HepG2 (cell line): Measurements from ENCODE around the gene RAET1E. TPM values are rescaled to one million over a fixed set of nuclear protein-coding genes. Genes with fewer than 3 reads are reported as not detected.

Experiments used
- ATAC-seq: fragments of 200-7000 bp; cut with Tn5 transposase; 3 replicates; pipeline ENCODE4 v1.9.1; 2020; ENCODE audit warnings: mild to moderate bottlenecking, moderate library complexity
- BruUV-seq: library from RNA; stranded (reverse); fragments of 400-500 nt; replicated peaks from 2 replicates; lab custom pipeline; 2021; lab: Mats Ljungman, UMichigan
- CTCF ChIA-PET: fragments of 300-600 bp; formaldehyde crosslinking; extraction: SDS; loops from one replicate; lab custom pipeline; 2021; ENCODE audit warnings: low total read pairs, inconsistent platforms, low intra/inter-chr PET ratio; lab: Yijun Ruan, JAX
- POLR2A ChIA-PET: fragments of 350-600 bp; sonication (Branson Sonifier 250); formaldehyde crosslinking; loops from one replicate; lab custom pipeline; 2020; ENCODE audit warnings: antibody characterized with exemption, inconsistent platforms; lab: Yijun Ruan, JAX
- DNase-seq: peaks from one replicate; pipeline ENCODE4 v3.0.0-alpha.2; 2015; ENCODE audit warnings: low spot score
- FAIRE-seq: peaks from 3 replicates; lab custom pipeline; 2011; peaks lifted over from hg19 to GRCh38; lab: Jason Lieb, UNC
- H2AFZ ChIP-seq: one replicate; pipeline ENCODE4 v1.6.1; 2011; ENCODE audit warnings: low read length, inconsistent platforms
- H3K27ac ChIP-seq: fragments of 300-600 bp; 3 replicates; pipeline ENCODE4 v1.8.0; 2011; ENCODE audit warnings: mixed run types, mild to moderate bottlenecking, mixed read lengths, low read length, inconsistent platforms; ENCODE audit not compliant: insufficient read depth; ENCODE audit errors: extremely low read length
- H3K27me3 ChIP-seq, 2 experiments: fragments of 200-600 bp in 1 of 2; 2 replicates in 1 of 2; 3 replicates in 1 of 2; pipeline versions ENCODE4 v1.6.0 to v1.8.0; 2011; ENCODE audit warnings: low read length in 2 of 2, mild to moderate bottlenecking in 2 of 2, moderate library complexity in 2 of 2, inconsistent platforms in 1 of 2; ENCODE audit not compliant: insufficient read depth in 2 of 2, control insufficient read depth in 1 of 2
- H3K36me3 ChIP-seq, 2 experiments: fragments of 200-600 bp in 1 of 2; replicated peaks in 1 of 2; 2 replicates in 1 of 2; 3 replicates in 1 of 2; pipeline versions ENCODE4 v1.5.1 to v1.8.0; 2011; ENCODE audit warnings: low read length in 2 of 2, inconsistent platforms in 1 of 2; ENCODE audit not compliant: insufficient read depth in 2 of 2, control insufficient read depth in 1 of 2
- H3K4me1 ChIP-seq: 2 replicates; pipeline ENCODE4 v1.5.1; 2012; ENCODE audit warnings: low read length, inconsistent platforms; ENCODE audit not compliant: insufficient read depth
- H3K4me2 ChIP-seq: 2 replicates; pipeline ENCODE4 v1.6.0; 2011; ENCODE audit warnings: low read depth, low read length, inconsistent platforms
- H3K4me3 ChIP-seq, 3 experiments: fragments of 200-600 bp in 1 of 3; sonication (generic), shearing (Covaris generic) in 1 of 3; replicated peaks in 1 of 3; 2 replicates each; pipeline ENCODE4 v1.5.1; 2011 to 2016; ENCODE audit warnings: low read length in 3 of 3, inconsistent platforms in 2 of 3, low read depth in 2 of 3, mild to moderate bottlenecking in 2 of 3, control low read depth in 1 of 3, mixed read lengths in 1 of 3; ENCODE audit not compliant: insufficient read depth in 1 of 3
- H3K79me2 ChIP-seq: one replicate; pipeline ENCODE4 v1.6.1; 2011; ENCODE audit warnings: low read length, inconsistent platforms; ENCODE audit not compliant: insufficient read depth
- H3K9ac ChIP-seq: 2 replicates; pipeline ENCODE4 v1.6.0; 2011; ENCODE audit warnings: mild to moderate bottlenecking, low read depth, low read length, inconsistent platforms; ENCODE audit not compliant: insufficient read depth
- H3K9me3 ChIP-seq: 2 replicates; pipeline ENCODE4 v1.5.1; 2012; ENCODE audit warnings: mild to moderate bottlenecking, low read length
- H4K20me1 ChIP-seq: 2 replicates; pipeline ENCODE4 v1.6.0; 2011; ENCODE audit warnings: inconsistent platforms, mild to moderate bottlenecking, low read length, moderate library complexity; ENCODE audit not compliant: insufficient read depth
- BRD4 ChIP-seq: sonication (generic); formaldehyde crosslinking; IDR thresholded peaks from 2 replicates; pipeline ENCODE4 v1.4.0; 2020; ENCODE audit warnings: missing genetic modification reagents
- CBX1 ChIP-seq: IDR thresholded peaks from one replicate; pipeline ENCODE4 v1.6.1; 2016; ENCODE audit warnings: antibody characterized with exemption, low read depth
- ISL2 ChIP-seq: sonication (generic); formaldehyde crosslinking; IDR thresholded peaks from 2 replicates; pipeline ENCODE4 v1.5.0; 2020; ENCODE audit warnings: missing genetic modification reagents
- ZFX ChIP-seq: sonication (generic); formaldehyde crosslinking; IDR thresholded peaks from 2 replicates; pipeline ENCODE4 v1.4.0; 2020; ENCODE audit warnings: mild to moderate bottlenecking, low read depth, missing genetic modification reagents, moderate library complexity
- ZNF263 ChIP-seq: sonication (generic); formaldehyde crosslinking; IDR thresholded peaks from 2 replicates; pipeline ENCODE4 v1.4.0; 2020; ENCODE audit warnings: missing genetic modification reagents
- WGBS: methylation state at CpG from one replicate; pipeline ENCODE4 v1.1.6; 2017; ENCODE audit warnings: low lambda C conversion rate; 5-methylcytosine and 5-hydroxymethylcytosine counted together
- in situ Hi-C: cut with HindIII; loops from 2 replicates; pipeline ENCODE4 v1.10.0; 2017; ENCODE audit warnings: low pct_unique_long_range_greater_than_20kb; ENCODE audit not compliant: extremely low pct_ligation_motif_present
- intact Hi-C: fragments of 100-400 bp; cut with micrococcal nuclease; formaldehyde crosslinking; loops from one replicate; pipeline ENCODE4 v1.10.0; 2022; ENCODE audit not compliant: unreplicated experiment
- polyA plus RNA-seq, 8 experiments: library from polyadenylated mRNA; depleted of rRNA in 3 of 8; stranded (reverse) in 7 of 8; unstranded in 1 of 8; fragments of >200 nt; fragmentation: Illumina TruSeq in 4 of 8; extraction: Trizol in 4 of 8; gene quantifications; 2 replicates each; pipeline versions ENCODE4 v1.2.1 to v1.2.3, GENCODE V29; 2011 to 2016; ENCODE audit warnings: low read depth in 4 of 8, missing spikeins in 1 of 8, mixed read lengths in 1 of 8; ENCODE audit not compliant: insufficient read depth in 1 of 8
- total RNA-seq, 5 experiments: library from RNA; depleted of rRNA; stranded (reverse); fragments of >200 nt; fragmentation: Illumina TruSeq; extraction: Trizol; gene quantifications; 2 replicates each; pipeline ENCODE4 v1.2.3, GENCODE V29; 2016; ENCODE audit warnings: low read depth in 1 of 5
- TF ChIP-seq, protein P1 (sequence below): sonication (generic); formaldehyde crosslinking; IDR thresholded peaks from 2 replicates; pipeline ENCODE4 v1.4.0; 2020; ENCODE audit warnings: missing genetic modification reagents, borderline replicate concordance
- TF ChIP-seq, protein P2 (sequence below): IDR thresholded peaks from 2 replicates; pipeline ENCODE4 v1.6.1; 2012; ENCODE audit warnings: low read length, improper control_type of control experiment
- TF ChIP-seq, protein P3 (sequence below): sonication (generic); formaldehyde crosslinking; IDR thresholded peaks from 2 replicates; pipeline ENCODE4 v1.5.0; 2020; ENCODE audit warnings: mild to moderate bottlenecking, missing genetic modification reagents, moderate library complexity

RAET1E gene
- total and polyA plus RNA-seq, 2 of the 13 experiments (the other 11 are each of a cell fraction or from before 2014, with no cell fraction given) = not detected

DNA sequence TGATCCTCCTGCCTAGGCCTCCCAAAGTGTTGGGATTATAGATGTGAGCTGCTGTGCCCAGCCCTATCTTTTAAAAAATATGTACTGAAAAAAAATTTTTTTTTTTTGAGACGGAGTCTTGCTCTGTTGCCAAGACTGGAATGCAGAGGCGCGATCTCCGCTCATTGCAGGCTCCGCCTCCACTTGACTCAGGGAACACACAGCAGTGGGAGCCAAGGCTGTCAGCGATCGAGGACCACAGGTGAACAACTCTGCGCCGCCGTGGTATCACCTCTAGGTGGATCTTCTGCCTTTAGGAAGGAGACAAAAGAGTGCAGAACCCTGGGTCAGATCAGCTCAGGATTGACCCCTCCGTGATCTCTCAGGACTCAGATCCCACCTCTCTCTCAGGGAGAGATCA is 13.7 kb downstream of the RAET1E start:
- H3K4me3 ChIP-seq = no peak overlapping the region
- no peaks in the 10 kb centered on the region for H4K20me1 ChIP-seq
- BruUV-seq = no TSS peak
- 56% methylated on average over 11 of the region's 11 CpGs for WGBS
- no peak overlapping the region for H3K27ac ChIP-seq
- H3K79me2 ChIP-seq = no peaks in the 10 kb centered on the region
- ATAC-seq (peak; percentile 74), FAIRE-seq (no peak), DNase-seq (no peak)
- POLR2A ChIA-PET = no interaction called here
- peaks cover 7% of the 10 kb centered on the region; the same call in 1 of the 2 replicates for H3K4me1 ChIP-seq
- no peaks in the 10 kb centered on the region for H3K9me3 ChIP-seq
- H3K27me3 ChIP-seq = peaks cover 3 to 50% of the 10 kb centered on the region in 2 experiments; a peak in 4 of 5 replicates
- TF ChIP-seq ZNF263 (CRISPR knock-in tag) (no peak), ISL2 (CRISPR knock-in tag) (no peak), ZFX (CRISPR knock-in tag) (no peak), CBX1 (no peak), BRD4 (CRISPR knock-in tag) (no peak)
- TF ChIP-seq, protein P1, sequence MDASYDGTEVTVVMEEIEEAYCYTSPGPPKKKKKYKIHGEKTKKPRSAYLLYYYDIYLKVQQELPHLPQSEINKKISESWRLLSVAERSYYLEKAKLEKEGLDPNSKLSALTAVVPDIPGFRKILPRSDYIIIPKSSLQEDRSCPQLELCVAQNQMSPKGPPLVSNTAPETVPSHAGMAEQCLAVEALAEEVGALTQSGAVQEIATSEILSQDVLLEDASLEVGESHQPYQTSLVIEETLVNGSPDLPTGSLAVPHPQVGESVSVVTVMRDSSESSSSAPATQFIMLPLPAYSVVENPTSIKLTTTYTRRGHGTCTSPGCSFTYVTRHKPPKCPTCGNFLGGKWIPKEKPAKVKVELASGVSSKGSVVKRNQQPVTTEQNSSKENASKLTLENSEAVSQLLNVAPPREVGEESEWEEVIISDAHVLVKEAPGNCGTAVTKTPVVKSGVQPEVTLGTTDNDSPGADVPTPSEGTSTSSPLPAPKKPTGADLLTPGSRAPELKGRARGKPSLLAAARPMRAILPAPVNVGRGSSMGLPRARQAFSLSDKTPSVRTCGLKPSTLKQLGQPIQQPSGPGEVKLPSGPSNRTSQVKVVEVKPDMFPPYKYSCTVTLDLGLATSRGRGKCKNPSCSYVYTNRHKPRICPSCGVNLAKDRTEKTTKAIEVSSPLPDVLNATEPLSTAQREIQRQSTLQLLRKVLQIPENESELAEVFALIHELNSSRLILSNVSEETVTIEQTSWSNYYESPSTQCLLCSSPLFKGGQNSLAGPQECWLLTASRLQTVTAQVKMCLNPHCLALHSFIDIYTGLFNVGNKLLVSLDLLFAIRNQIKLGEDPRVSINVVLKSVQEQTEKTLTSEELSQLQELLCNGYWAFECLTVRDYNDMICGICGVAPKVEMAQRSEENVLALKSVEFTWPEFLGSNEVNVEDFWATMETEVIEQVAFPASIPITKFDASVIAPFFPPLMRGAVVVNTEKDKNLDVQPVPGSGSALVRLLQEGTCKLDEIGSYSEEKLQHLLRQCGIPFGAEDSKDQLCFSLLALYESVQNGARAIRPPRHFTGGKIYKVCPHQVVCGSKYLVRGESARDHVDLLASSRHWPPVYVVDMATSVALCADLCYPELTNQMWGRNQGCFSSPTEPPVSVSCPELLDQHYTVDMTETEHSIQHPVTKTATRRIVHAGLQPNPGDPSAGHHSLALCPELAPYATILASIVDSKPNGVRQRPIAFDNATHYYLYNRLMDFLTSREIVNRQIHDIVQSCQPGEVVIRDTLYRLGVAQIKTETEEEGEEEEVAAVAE (CRISPR knock-in tag) = no peak
- TF ChIP-seq, protein P2, sequence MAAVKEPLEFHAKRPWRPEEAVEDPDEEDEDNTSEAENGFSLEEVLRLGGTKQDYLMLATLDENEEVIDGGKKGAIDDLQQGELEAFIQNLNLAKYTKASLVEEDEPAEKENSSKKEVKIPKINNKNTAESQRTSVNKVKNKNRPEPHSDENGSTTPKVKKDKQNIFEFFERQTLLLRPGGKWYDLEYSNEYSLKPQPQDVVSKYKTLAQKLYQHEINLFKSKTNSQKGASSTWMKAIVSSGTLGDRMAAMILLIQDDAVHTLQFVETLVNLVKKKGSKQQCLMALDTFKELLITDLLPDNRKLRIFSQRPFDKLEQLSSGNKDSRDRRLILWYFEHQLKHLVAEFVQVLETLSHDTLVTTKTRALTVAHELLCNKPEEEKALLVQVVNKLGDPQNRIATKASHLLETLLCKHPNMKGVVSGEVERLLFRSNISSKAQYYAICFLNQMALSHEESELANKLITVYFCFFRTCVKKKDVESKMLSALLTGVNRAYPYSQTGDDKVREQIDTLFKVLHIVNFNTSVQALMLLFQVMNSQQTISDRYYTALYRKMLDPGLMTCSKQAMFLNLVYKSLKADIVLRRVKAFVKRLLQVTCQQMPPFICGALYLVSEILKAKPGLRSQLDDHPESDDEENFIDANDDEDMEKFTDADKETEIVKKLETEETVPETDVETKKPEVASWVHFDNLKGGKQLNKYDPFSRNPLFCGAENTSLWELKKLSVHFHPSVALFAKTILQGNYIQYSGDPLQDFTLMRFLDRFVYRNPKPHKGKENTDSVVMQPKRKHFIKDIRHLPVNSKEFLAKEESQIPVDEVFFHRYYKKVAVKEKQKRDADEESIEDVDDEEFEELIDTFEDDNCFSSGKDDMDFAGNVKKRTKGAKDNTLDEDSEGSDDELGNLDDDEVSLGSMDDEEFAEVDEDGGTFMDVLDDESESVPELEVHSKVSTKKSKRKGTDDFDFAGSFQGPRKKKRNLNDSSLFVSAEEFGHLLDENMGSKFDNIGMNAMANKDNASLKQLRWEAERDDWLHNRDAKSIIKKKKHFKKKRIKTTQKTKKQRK = no peak
- TF ChIP-seq, protein P3, sequence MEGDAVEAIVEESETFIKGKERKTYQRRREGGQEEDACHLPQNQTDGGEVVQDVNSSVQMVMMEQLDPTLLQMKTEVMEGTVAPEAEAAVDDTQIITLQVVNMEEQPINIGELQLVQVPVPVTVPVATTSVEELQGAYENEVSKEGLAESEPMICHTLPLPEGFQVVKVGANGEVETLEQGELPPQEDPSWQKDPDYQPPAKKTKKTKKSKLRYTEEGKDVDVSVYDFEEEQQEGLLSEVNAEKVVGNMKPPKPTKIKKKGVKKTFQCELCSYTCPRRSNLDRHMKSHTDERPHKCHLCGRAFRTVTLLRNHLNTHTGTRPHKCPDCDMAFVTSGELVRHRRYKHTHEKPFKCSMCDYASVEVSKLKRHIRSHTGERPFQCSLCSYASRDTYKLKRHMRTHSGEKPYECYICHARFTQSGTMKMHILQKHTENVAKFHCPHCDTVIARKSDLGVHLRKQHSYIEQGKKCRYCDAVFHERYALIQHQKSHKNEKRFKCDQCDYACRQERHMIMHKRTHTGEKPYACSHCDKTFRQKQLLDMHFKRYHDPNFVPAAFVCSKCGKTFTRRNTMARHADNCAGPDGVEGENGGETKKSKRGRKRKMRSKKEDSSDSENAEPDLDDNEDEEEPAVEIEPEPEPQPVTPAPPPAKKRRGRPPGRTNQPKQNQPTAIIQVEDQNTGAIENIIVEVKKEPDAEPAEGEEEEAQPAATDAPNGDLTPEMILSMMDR (CRISPR knock-in tag) = peak; percentile 10; the same call in 1 of the 2 replicates
- H3K36me3 ChIP-seq = no peaks in the 10 kb centered on the region
- 0 out of 2 replicates have a peak overlapping the region, but pooled peaks have one; percentile 10 for H3K4me2 ChIP-seq
- intact Hi-C loops = no loop called here
- CTCF ChIA-PET = no interaction called here
- no peak overlapping the region for H2AFZ ChIP-seq
- in situ Hi-C loops = no loop called here
- no peak overlapping the region for H3K9ac ChIP-seq
